ENCODE measurements around the gene RPS4Y2. TPM values are rescaled to one million over a fixed set of nuclear protein-coding genes. Genes with fewer than 3 reads are reported as not detected.

RPS4Y2 gene
- total RNA-seq, 6 experiments from 2014 or later, result not detected

DNA sequence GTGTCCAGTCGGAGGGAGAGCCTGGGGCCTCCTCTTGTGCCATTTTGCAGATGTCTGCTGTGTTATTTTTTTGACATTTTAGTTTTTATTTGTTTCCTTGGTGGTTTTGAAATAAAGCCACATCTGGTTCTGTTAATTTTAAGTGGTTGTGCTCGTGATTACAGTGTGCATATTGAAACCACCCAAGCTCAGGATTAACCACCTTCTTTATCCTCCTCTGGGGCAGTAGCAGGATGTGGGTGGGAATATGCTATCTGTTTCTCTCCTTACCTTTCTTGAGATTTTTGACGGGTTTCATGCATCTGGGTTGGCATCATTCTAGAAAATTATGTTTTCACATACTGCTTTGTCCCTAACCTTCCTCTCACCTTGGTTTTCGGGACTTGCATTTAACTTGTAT, 20.2 kb downstream of the RPS4Y2 start:
- TF ChIP-seq, protein P1, sequence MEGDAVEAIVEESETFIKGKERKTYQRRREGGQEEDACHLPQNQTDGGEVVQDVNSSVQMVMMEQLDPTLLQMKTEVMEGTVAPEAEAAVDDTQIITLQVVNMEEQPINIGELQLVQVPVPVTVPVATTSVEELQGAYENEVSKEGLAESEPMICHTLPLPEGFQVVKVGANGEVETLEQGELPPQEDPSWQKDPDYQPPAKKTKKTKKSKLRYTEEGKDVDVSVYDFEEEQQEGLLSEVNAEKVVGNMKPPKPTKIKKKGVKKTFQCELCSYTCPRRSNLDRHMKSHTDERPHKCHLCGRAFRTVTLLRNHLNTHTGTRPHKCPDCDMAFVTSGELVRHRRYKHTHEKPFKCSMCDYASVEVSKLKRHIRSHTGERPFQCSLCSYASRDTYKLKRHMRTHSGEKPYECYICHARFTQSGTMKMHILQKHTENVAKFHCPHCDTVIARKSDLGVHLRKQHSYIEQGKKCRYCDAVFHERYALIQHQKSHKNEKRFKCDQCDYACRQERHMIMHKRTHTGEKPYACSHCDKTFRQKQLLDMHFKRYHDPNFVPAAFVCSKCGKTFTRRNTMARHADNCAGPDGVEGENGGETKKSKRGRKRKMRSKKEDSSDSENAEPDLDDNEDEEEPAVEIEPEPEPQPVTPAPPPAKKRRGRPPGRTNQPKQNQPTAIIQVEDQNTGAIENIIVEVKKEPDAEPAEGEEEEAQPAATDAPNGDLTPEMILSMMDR (IDR thresholded peaks at IDR 0.05), result no peak

DNA sequence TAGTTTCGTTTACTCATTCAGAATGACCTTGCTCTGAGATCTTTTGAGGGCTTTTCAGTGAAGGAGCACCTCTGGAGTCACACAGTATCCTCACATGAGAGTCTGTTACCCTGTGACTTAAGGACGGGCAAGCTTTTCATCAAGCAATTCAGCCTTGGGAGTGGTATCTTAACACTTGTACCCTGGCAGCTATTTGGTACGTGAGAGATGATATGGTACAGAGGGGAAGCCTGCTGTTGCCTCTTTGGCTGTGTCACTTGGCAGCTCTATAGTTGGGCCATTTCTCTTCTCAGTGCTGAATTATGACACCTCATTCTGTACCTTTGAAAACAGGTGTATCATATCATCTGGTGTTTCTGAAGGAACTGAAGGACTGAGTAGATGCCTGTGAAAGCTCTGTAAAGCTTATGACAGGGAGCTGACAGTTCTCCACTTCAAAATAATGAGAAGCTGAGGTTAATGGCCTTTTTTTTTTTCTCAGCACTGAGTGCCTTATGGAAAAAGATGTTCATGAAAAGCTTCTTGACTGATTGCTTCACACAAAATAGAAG, 24.3 kb downstream of the RPS4Y2 start:
- DNase-seq, result no peak
- H3K4me3 Mint-ChIP-seq, result no peak overlapping the region
- H3K36me3 Mint-ChIP-seq (ENCODE audit: low read depth), result no peaks in the 10 kb centered on the region
- H3K27ac Mint-ChIP-seq, result no peak overlapping the region
- TF ChIP-seq, protein P1 (IDR thresholded peaks at IDR 0.05), result no peak
- H3K27me3 Mint-ChIP-seq (ENCODE audit: insufficient read depth), result no peaks in the 10 kb centered on the region
- H3K4me1 Mint-ChIP-seq (ENCODE audit: low read depth), result no peaks in the 10 kb centered on the region
- H3K9me3 Mint-ChIP-seq, result peaks cover 14% of the 10 kb centered on the region

More for the DNA sequence above, 20.2 kb downstream of the RPS4Y2 start:
- Mint-ChIP-seq H3K9me3 (peaks cover 18% of the 10 kb centered on the region), H3K27ac (no peak overlapping the region), H3K4me3 (no peak overlapping the region), H3K4me1 (ENCODE audit: low read depth) (no peaks in the 10 kb centered on the region), H3K36me3 (ENCODE audit: low read depth) (no peaks in the 10 kb centered on the region), H3K27me3 (ENCODE audit: insufficient read depth) (no peaks in the 10 kb centered on the region)
- DNase-seq, result no peak

DNA sequence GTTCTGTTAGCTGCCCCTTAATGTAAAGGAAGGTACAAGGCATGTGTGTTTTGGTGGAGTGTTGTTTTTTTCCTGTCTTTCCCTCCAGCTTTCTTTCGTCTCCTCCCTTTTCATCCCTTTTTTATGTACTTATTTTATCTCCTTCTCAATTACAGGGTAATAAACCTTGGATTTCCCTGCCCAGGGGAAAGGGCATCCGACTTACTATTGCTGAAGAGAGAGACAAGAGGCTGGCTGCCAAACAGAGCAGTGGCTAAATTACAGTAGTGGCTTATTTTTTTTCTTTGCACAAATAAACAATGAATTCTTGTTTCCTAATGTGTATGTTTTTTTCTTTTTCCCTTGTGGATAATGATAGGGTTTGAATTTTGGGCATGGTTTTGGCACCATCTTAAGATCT, 24.9 kb downstream of the RPS4Y2 start:
- TF ChIP-seq, protein P1 (IDR thresholded peaks at IDR 0.05), result no peak
- Mint-ChIP-seq H3K36me3 (ENCODE audit: low read depth) (no peaks in the 10 kb centered on the region), H3K27me3 (ENCODE audit: insufficient read depth) (no peaks in the 10 kb centered on the region), H3K4me3 (no peak overlapping the region), H3K27ac (no peak overlapping the region), H3K4me1 (ENCODE audit: low read depth) (no peaks in the 10 kb centered on the region), H3K9me3 (peaks cover 11% of the 10 kb centered on the region; the same call in 1 of the 2 replicates)
- DNase-seq, result no peak

DNA sequence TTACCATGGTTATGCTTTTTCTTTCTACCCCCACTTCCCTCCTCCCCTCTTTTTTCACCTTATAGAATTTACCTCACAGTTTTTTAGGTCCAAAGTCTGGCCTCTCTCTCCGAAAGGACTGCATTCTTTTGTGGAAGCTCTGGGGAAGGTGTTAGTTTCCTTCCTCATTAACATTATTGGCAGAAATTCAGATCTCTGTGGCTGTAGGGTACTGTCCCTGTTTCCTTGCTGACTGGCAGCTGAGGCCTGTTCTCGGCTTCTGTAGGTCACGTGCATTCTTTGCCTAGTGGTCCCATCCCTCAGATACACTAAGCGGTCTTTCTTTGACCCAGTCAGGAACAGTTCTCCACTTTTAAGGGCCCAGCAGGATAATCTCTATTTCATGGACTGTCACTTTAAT, 25.5 kb downstream of the RPS4Y2 start:
- H3K36me3 Mint-ChIP-seq (ENCODE audit: low read depth), result no peaks in the 10 kb centered on the region
- DNase-seq, result no peak
- TF ChIP-seq, protein P1 (IDR thresholded peaks at IDR 0.05), result no peak

DNA sequence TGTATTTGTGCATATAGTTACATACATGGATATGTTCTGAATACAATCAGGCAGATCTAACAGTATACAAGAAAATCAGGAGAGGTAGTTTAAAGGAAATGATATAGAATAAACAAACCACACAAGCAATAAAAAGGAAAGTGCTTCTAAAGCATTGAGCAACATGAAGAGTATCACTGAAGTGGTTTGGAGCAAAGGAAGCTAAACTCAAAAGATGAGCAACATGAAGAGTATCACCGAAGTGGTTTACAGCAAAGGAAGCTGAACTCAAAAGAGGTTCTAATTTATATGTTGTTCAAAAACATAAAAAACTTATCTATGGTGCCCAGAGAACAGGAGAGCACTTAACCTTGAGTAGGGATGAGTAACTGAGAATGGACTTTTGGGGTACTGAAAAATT, 29.1 kb downstream of the RPS4Y2 start:
- TF ChIP-seq, protein P1 (IDR thresholded peaks at IDR 0.05), result no peak
- no peak for DNase-seq
- H3K9me3 Mint-ChIP-seq, result peaks cover 4% of the 10 kb centered on the region; the same call in 1 of the 2 replicates
- no peaks in the 10 kb centered on the region for H3K27me3 Mint-ChIP-seq (ENCODE audit: insufficient read depth)
- no peaks in the 10 kb centered on the region for H3K36me3 Mint-ChIP-seq (ENCODE audit: low read depth)
- no peaks in the 10 kb centered on the region for H3K4me1 Mint-ChIP-seq (ENCODE audit: low read depth)
- no peak overlapping the region for H3K27ac Mint-ChIP-seq
- no peak overlapping the region for H3K4me3 Mint-ChIP-seq

More for the DNA sequence above, 25.5 kb downstream of the RPS4Y2 start:
- Mint-ChIP-seq H3K4me1 (ENCODE audit: low read depth) (no peaks in the 10 kb centered on the region), H3K27ac (no peak overlapping the region), H3K27me3 (ENCODE audit: insufficient read depth) (no peaks in the 10 kb centered on the region), H3K9me3 (peaks cover 6% of the 10 kb centered on the region; the same call in 1 of the 2 replicates), H3K4me3 (no peak overlapping the region)
